GM12878 (cell line): ENCODE results near the gene AMBRA1. TPM values are rescaled to one million over a fixed set of nuclear protein-coding genes. Genes with fewer than 3 reads are reported as not detected.

ENCODE experiments used
- ATAC-seq: fragments of 200-7000 bp; cut with Tn5 transposase; 3 replicates; pipeline ENCODE4 v1.9.1; 2020; ENCODE audit warnings: mild to moderate bottlenecking, moderate library complexity
- BruUV-seq: library from RNA; stranded (reverse); fragments of 400-500 nt; replicated peaks from 2 replicates; lab custom pipeline; 2021; lab: Mats Ljungman, UMichigan
- CTCF ChIA-PET: fragments of 300-600 bp; sonication (Branson Sonifier 250); formaldehyde crosslinking; extraction: SDS; loops from one replicate; lab custom pipeline; 2021; ENCODE audit warnings: inconsistent platforms; lab: Yijun Ruan, JAX
- POLR2A ChIA-PET: fragments of 350-600 bp; formaldehyde crosslinking; extraction: SDS; loops from one replicate; lab custom pipeline; 2021; ENCODE audit warnings: inconsistent platforms; lab: Charles Lee
- RAD21 ChIA-PET: fragments of 300-600 bp; sonication (Branson Sonifier 250); formaldehyde crosslinking; loops from one replicate; lab custom pipeline; 2023; ENCODE audit warnings: antibody characterized with exemption; ENCODE audit not compliant: unreplicated experiment; lab: Charles Lee
- SMC1A ChIA-PET: fragments of 300-600 bp; sonication (Branson Sonifier 250); formaldehyde crosslinking; loops from one replicate; lab custom pipeline; 2023; ENCODE audit not compliant: unreplicated experiment, uncharacterized antibody; lab: Charles Lee
- DNase-seq: peaks from one replicate; pipeline ENCODE4 v3.0.0-alpha.2; 2011; ENCODE audit warnings: low read depth, low spot score
- FAIRE-seq: peaks from 3 replicates; lab custom pipeline; 2011; peaks lifted over from hg19 to GRCh38; lab: Jason Lieb, UNC
- H2AFZ ChIP-seq: 2 replicates; pipeline ENCODE4 v1.6.0; 2011; ENCODE audit warnings: low read depth, low read length, control low read depth; ENCODE audit not compliant: control insufficient read depth
- H3K27ac ChIP-seq: 2 replicates; pipeline ENCODE4 v1.5.1; 2011; ENCODE audit warnings: control low read depth; ENCODE audit not compliant: control insufficient read depth, insufficient read depth
- H3K27me3 ChIP-seq, 2 experiments: replicated peaks in 1 of 2; 2 replicates each; pipeline versions ENCODE4 v1.6.0 to v1.6.1; 2011; ENCODE audit warnings: low read length in 1 of 2; ENCODE audit not compliant: control insufficient read depth in 2 of 2, insufficient read depth in 2 of 2
- H3K36me3 ChIP-seq, 2 experiments: 2 replicates each; pipeline ENCODE4 v1.5.1; 2011; ENCODE audit warnings: low read length in 1 of 2; ENCODE audit not compliant: control insufficient read depth in 2 of 2, insufficient read depth in 2 of 2
- H3K4me1 ChIP-seq: 2 replicates; pipeline ENCODE4 v1.6.1; 2011; ENCODE audit warnings: mild to moderate bottlenecking, low read length, moderate library complexity, mixed read lengths; ENCODE audit not compliant: control insufficient read depth, insufficient read depth
- H3K4me2 ChIP-seq: 2 replicates; pipeline ENCODE4 v1.6.0; 2011; ENCODE audit warnings: control low read depth; ENCODE audit not compliant: control insufficient read depth, insufficient read depth
- H3K4me3 ChIP-seq: fragments of 200-600 bp; sonication (generic); 2 replicates; pipeline ENCODE4 v1.5.1; 2016
- H3K79me2 ChIP-seq: 2 replicates; pipeline ENCODE4 v1.6.0; 2011; ENCODE audit warnings: low read length; ENCODE audit not compliant: control insufficient read depth, insufficient read depth
- H3K9ac ChIP-seq: 2 replicates; pipeline ENCODE4 v1.8.0; 2011; ENCODE audit warnings: low read length, control low read depth, mixed read lengths; ENCODE audit not compliant: control insufficient read depth, insufficient read depth
- H3K9me3 ChIP-seq: replicated peaks from 3 replicates; pipeline ENCODE4 v1.5.1; 2011; ENCODE audit warnings: mild to moderate bottlenecking, low read length; ENCODE audit not compliant: control insufficient read depth, insufficient read depth
- H4K20me1 ChIP-seq: 2 replicates; pipeline ENCODE4 v1.6.0; 2011; ENCODE audit not compliant: control insufficient read depth, insufficient read depth
- GABPA ChIP-seq: IDR thresholded peaks from 2 replicates; pipeline ENCODE4 v1.6.1; 2014; ENCODE audit warnings: antibody characterized with exemption, low read depth, mild to moderate bottlenecking, inconsistent platforms
- HSF1 ChIP-seq: fragments of 150-350 bp; IDR thresholded peaks from 2 replicates; pipeline ENCODE4 v1.6.1; 2014; ENCODE audit warnings: mild to moderate bottlenecking, low read depth, low read length
- MEF2B ChIP-seq: fragments of 450-650 bp; IDR thresholded peaks from 2 replicates; pipeline ENCODE4 v1.6.1; 2018; ENCODE audit warnings: mild to moderate bottlenecking, moderate library complexity; ENCODE audit not compliant: partially characterized antibody, poor library complexity, severe bottlenecking
- PBX3 ChIP-seq: IDR thresholded peaks from 2 replicates; pipeline ENCODE4 v1.6.1; 2011; ENCODE audit warnings: mild to moderate bottlenecking, low read depth, low read length, moderate library complexity; ENCODE audit not compliant: insufficient replicate concordance
- ZBTB33 ChIP-seq: fragments of 450-650 bp; IDR thresholded peaks from 2 replicates; pipeline ENCODE4 v1.6.1; 2017; ENCODE audit warnings: mild to moderate bottlenecking
- ZNF217 ChIP-seq: fragments of 450-650 bp; IDR thresholded peaks from 2 replicates; pipeline ENCODE4 v1.6.1; 2017; ENCODE audit warnings: antibody characterized with exemption, mild to moderate bottlenecking
- WGBS: methylation state at CpG from one replicate; pipeline ENCODE4 v1.1.6; 2016; ENCODE audit warnings: low lambda C conversion rate; ENCODE audit not compliant: insufficient replicate concordance, insufficient coverage; ENCODE audit errors: missing lambda C conversion rate; 5-methylcytosine and 5-hydroxymethylcytosine counted together
- in situ Hi-C: fragments of 300-500 bp; cut with MboI; formaldehyde crosslinking; loops from 9 replicates; pipeline ENCODE4 v1.14.3; 2018; ENCODE audit warnings: mixed read lengths
- intact Hi-C: fragments of 100-400 bp; cut with micrococcal nuclease; formaldehyde crosslinking; loops from one replicate; pipeline ENCODE4 v1.14.2; 2022; ENCODE audit not compliant: unreplicated experiment
- polyA plus RNA-seq, 11 experiments: library from polyadenylated mRNA; depleted of rRNA in 4 of 11; unstranded in 6 of 11; stranded (reverse) in 5 of 11; fragments of >200 nt; fragmentation: Nextera tagmentation in 4 of 11; fragmentation: Illumina TruSeq in 1 of 11; extraction: Ambion mirVana in 4 of 11; extraction: Trizol in 1 of 11; gene quantifications; 1 replicate in 1 of 11; 2 replicates in 10 of 11; pipeline versions ENCODE4 v1.2.1 to v1.2.3, GENCODE V29; 2011 to 2016; ENCODE audit warnings: inconsistent platforms in 2 of 11, missing spikeins in 2 of 11, low read depth in 1 of 11
- total RNA-seq, 4 experiments: library from RNA; depleted of rRNA in 3 of 4; stranded (reverse); fragments of >200 nt in 3 of 4; fragmentation: Illumina TruSeq in 1 of 4; extraction: Trizol in 1 of 4; gene quantifications; 2 replicates each; pipeline versions ENCODE4 v1.2.1 to v1.2.3, GENCODE V29; 2013 to 2021
- TF ChIP-seq, protein P1 (sequence below): fragments of 450-650 bp; IDR thresholded peaks from 2 replicates; pipeline ENCODE4 v1.6.1; 2017; ENCODE audit warnings: mild to moderate bottlenecking, moderate library complexity
- TF ChIP-seq, protein P2 (sequence below): fragments of 450-650 bp; IDR thresholded peaks from 2 replicates; pipeline ENCODE4 v1.6.1; 2017; ENCODE audit warnings: low read depth, mild to moderate bottlenecking, moderate library complexity
- TF ChIP-seq, protein P3 (sequence below): fragments of 450-650 bp; IDR thresholded peaks from 2 replicates; pipeline ENCODE4 v1.6.1; 2016; ENCODE audit warnings: mild to moderate bottlenecking

AMBRA1 gene
- total and polyA plus RNA-seq, 10 of the 15 experiments (the other 5 are each of a cell fraction or from before 2014, with no cell fraction given): 0.57 to 34.3 (median 13.7) TPM

- no peak for FAIRE-seq
- TF ChIP-seq, protein P1, sequence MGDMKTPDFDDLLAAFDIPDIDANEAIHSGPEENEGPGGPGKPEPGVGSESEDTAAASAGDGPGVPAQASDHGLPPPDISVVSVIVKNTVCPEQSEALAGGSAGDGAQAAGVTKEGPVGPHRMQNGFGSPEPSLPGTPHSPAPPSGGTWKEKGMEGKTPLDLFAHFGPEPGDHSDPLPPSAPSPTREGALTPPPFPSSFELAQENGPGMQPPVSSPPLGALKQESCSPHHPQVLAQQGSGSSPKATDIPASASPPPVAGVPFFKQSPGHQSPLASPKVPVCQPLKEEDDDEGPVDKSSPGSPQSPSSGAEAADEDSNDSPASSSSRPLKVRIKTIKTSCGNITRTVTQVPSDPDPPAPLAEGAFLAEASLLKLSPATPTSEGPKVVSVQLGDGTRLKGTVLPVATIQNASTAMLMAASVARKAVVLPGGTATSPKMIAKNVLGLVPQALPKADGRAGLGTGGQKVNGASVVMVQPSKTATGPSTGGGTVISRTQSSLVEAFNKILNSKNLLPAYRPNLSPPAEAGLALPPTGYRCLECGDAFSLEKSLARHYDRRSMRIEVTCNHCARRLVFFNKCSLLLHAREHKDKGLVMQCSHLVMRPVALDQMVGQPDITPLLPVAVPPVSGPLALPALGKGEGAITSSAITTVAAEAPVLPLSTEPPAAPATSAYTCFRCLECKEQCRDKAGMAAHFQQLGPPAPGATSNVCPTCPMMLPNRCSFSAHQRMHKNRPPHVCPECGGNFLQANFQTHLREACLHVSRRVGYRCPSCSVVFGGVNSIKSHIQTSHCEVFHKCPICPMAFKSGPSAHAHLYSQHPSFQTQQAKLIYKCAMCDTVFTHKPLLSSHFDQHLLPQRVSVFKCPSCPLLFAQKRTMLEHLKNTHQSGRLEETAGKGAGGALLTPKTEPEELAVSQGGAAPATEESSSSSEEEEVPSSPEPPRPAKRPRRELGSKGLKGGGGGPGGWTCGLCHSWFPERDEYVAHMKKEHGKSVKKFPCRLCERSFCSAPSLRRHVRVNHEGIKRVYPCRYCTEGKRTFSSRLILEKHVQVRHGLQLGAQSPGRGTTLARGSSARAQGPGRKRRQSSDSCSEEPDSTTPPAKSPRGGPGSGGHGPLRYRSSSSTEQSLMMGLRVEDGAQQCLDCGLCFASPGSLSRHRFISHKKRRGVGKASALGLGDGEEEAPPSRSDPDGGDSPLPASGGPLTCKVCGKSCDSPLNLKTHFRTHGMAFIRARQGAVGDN: no peak
- TF ChIP-seq ZNF217 (no peak), ZBTB33 (no peak), GABPA (no peak), MEF2B (peak; percentile 4), HSF1 (no peak), PBX3 (peak; percentile 79)
- TF ChIP-seq, protein P2, sequence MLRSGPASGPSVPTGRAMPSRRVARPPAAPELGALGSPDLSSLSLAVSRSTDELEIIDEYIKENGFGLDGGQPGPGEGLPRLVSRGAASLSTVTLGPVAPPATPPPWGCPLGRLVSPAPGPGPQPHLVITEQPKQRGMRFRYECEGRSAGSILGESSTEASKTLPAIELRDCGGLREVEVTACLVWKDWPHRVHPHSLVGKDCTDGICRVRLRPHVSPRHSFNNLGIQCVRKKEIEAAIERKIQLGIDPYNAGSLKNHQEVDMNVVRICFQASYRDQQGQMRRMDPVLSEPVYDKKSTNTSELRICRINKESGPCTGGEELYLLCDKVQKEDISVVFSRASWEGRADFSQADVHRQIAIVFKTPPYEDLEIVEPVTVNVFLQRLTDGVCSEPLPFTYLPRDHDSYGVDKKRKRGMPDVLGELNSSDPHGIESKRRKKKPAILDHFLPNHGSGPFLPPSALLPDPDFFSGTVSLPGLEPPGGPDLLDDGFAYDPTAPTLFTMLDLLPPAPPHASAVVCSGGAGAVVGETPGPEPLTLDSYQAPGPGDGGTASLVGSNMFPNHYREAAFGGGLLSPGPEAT: 0 out of 2 replicates have a peak, but pooled peaks have one; percentile 15
- TF ChIP-seq, protein P3, sequence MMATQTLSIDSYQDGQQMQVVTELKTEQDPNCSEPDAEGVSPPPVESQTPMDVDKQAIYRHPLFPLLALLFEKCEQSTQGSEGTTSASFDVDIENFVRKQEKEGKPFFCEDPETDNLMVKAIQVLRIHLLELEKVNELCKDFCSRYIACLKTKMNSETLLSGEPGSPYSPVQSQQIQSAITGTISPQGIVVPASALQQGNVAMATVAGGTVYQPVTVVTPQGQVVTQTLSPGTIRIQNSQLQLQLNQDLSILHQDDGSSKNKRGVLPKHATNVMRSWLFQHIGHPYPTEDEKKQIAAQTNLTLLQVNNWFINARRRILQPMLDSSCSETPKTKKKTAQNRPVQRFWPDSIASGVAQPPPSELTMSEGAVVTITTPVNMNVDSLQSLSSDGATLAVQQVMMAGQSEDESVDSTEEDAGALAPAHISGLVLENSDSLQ: peak; percentile 51; the same call in 1 of the 2 replicates
Measured at GRCh38 chr11:46522682-46523281, 71.0 kb downstream of the AMBRA1 start.

More at GRCh38 chr11:46522682-46523281, 71.0 kb downstream of the AMBRA1 start:
- SMC1A ChIA-PET: interaction anchor here (0.5 to 4.8 kb wide), 22 partner anchors 9 to 423 kb away, joined by 3 to 71 read pairs (median 4); no protein-coding TSS in a partner anchor
- Histone ChIP-seq H4K20me1 (no peaks in the 10 kb centered on the region), H3K4me3 (no peak overlapping the region), H2AFZ (no peak overlapping the region), H3K27ac (peak overlapping the region; percentile 50), H3K27me3 (no peaks in the 10 kb centered on the region), H3K79me2 (peaks cover 42% of the 10 kb centered on the region), H3K9ac (no peak overlapping the region), H3K4me2 (peak overlapping the region; percentile 42; the same call in 1 of the 2 replicates), H3K9me3 (peaks cover 6% of the 10 kb centered on the region; the same call in 2 of the 3 replicates), H3K36me3 (no peaks in the 10 kb centered on the region; a peak in 1 of 4 replicates), H3K4me1 (peaks cover 14% of the 10 kb centered on the region)
- BruUV-seq: no TSS peak
- CTCF ChIA-PET: interaction anchor here (0.6 to 2.7 kb wide), 26 partner anchors 9 to 171 kb away, joined by 3 to 50 read pairs (median 4); partner anchors contain the start of genes ATG13 and CHRM4
- peak; percentile 79 for ATAC-seq
- in situ Hi-C loops (no loop called here), intact Hi-C loops (no loop called here)
- no peak for DNase-seq
- POLR2A ChIA-PET: interaction anchor here (0.5 to 2.2 kb wide), 5 partner anchors 15 to 130 kb away, joined by 3 to 18 read pairs (median 4); no protein-coding TSS in a partner anchor
- 76% methylated on average over 5 of the region's 5 CpGs for WGBS
- RAD21 ChIA-PET: interaction anchor here (0.9 to 1.9 kb wide), 16 partner anchors 17 to 279 kb away, joined by 3 to 51 read pairs (median 8); partner anchors contain the start of gene CHRM4
